HepG2 (cell line): ENCODE measurements around the gene SLC16A7.

Experiments
- BCL6 ChIP-seq: IDR thresholded peaks from 2 replicates; pipeline ENCODE4 v1.6.1; 2016; ENCODE audit warnings: missing genetic modification reagents, missing compliant biosample characterization
- CEBPG ChIP-seq: IDR thresholded peaks from 2 replicates; pipeline ENCODE4 v1.6.1; 2016
- CTCF ChIP-seq: sonication (generic); formaldehyde crosslinking; IDR thresholded peaks from 2 replicates; pipeline ENCODE4 v1.5.0; 2020; ENCODE audit warnings: mild to moderate bottlenecking, missing genetic modification reagents, moderate library complexity
- ELF1 ChIP-seq: sonication (generic); formaldehyde crosslinking; IDR thresholded peaks from 2 replicates; pipeline ENCODE4 v1.4.0; 2020; ENCODE audit warnings: missing genetic modification reagents
- FOSL1 ChIP-seq: sonication (generic); formaldehyde crosslinking; IDR thresholded peaks from 2 replicates; pipeline ENCODE4 v1.9.0; 2021; ENCODE audit warnings: missing genetic modification reagents, borderline replicate concordance
- SP1 ChIP-seq, 2 experiments: fragments of 450-650 bp in 1 of 2; sonication (generic) in 1 of 2; formaldehyde crosslinking in 1 of 2; IDR thresholded peaks; 2 replicates each; pipeline versions ENCODE4 v1.4.0 to v1.6.1; 2016 to 2020; ENCODE audit warnings: missing genetic modification reagents in 1 of 2
- SUZ12 ChIP-seq: fragments of 150-350 bp; IDR thresholded peaks from 2 replicates; pipeline ENCODE4 v1.6.1; 2014; ENCODE audit warnings: low read depth, low read length
- USF2 ChIP-seq, 2 experiments: sonication (generic) in 1 of 2; formaldehyde crosslinking in 1 of 2; IDR thresholded peaks; 2 replicates each; pipeline versions ENCODE4 v1.5.1 to v1.6.1; 2011 to 2020; ENCODE audit warnings: borderline replicate concordance in 1 of 2, low read depth in 1 of 2, low read length in 1 of 2, mild to moderate bottlenecking in 1 of 2, missing genetic modification reagents in 1 of 2, moderate library complexity in 1 of 2
- ZBTB44 ChIP-seq: sonication (generic); formaldehyde crosslinking; IDR thresholded peaks from 2 replicates; pipeline ENCODE4 v1.4.0; 2020; ENCODE audit warnings: missing genetic modification reagents
- ZHX1 ChIP-seq: sonication (generic); formaldehyde crosslinking; IDR thresholded peaks from 2 replicates; pipeline ENCODE4 v1.8.1; 2022; ENCODE audit warnings: low read depth, mild to moderate bottlenecking, missing genetic modification reagents
- ZNF609 ChIP-seq: sonication (generic); formaldehyde crosslinking; IDR thresholded peaks from 2 replicates; pipeline ENCODE4 v1.4.0; 2020; ENCODE audit warnings: mild to moderate bottlenecking, missing genetic modification reagents, borderline replicate concordance

GRCh38 chr12:59660148-59660547 is 64.3 kb downstream of the SLC16A7 start:
- TF ChIP-seq ELF1 (CRISPR knock-in tag) (no peak), USF2 (IDR thresholded peaks at IDR 0.05; ENCODE audit: low read depth, low read length) (no peak), USF2 (CRISPR knock-in tag; IDR thresholded peaks at IDR 0.05; ENCODE audit: borderline replicate concordance) (no peak), BCL6 (CRISPR knock-in tag) (no peak), ZHX1 (no peak), CTCF (CRISPR knock-in tag) (no peak), FOSL1 (no peak), ZNF609 (no peak), ZBTB44 (CRISPR knock-in tag) (no peak), CEBPG (CRISPR knock-in tag) (no peak), SUZ12 (no peak), SP1 (IDR thresholded peaks at IDR 0.05) (no peak), SP1 (CRISPR knock-in tag; IDR thresholded peaks at IDR 0.05) (no peak)
